GM21381 (cell line): ENCODE data around the gene CPB2.

Experiments
- ATAC-seq: cut with Tn5 transposase; IDR thresholded peaks from one replicate; pipeline ENCODE4 v1.9.1; 2021; ENCODE audit warnings: mild to moderate bottlenecking, moderate library complexity; ENCODE audit not compliant: unreplicated experiment

The CPB2 gene

GRCh38 chr13:46104868-46105267 is at the start of gene CPB2:
Gene CPB2 (minus strand): TSS chr13:46105033. CDS start chr13:46105009, 24 bp downstream.
- ATAC-seq: no peak

GRCh38 chr13:46154136-46154801 is 49.4 kb upstream of the CPB2 start:
- no peak for ATAC-seq

DNA sequence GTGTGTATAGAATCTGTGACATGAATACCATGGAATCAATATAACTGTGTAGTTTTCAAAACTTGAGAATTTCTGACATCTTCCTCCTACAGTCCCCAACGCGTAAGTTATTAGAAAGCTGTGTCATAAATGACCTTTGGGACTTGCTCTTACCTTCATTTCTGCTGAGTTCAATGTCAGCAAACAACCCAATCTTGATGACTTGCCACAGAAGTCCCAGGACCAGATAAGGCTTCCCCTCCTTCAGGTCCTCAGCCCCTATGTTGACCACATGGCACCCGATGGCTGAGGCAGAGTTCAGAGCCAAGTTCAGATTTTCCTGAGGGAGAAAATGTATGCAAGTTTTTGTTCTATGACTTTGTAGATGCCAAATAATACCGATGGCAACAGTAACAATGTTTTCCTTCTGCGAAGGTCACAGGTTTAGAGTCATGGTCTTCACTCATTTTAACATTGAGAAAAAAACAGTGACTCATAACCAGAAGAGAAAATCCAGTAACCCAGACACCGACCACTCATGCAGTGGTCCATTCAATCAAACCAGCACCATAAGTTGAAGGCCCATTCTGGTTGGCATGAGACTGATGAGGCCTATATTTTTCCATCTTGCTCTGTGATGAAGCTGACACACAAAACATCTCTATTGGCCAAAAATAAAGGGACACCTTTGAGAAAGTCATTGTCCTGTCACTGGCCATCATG is 47.9 kb upstream of the CPB2 start:
- no peak for ATAC-seq

DNA sequence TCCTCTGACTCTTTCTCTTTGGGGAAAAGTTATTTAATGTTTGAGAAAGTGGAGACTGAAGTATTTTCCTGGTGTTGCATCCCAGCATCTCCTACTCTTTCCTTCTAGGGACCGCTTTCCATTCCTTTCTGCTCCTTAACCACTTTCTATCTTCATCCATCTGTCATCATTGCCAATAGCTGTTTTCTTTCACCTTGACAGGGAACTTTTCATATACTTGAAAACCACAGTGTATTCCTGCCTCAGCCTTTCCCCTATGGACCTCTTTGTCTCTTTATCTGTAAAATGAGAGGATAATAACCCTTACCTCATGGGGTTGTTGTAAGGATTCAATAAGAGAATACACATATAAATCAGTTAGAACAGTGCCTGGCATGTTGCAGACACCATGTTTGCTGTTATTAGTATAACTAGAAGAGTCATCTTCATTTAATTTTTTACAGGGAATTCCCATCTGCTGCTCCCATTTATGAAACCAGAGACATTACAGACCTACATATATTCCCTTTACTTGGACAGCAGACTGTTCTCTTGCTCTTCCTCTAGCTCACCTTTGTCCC is 45.4 kb upstream of the CPB2 start:
- ATAC-seq: no peak

DNA sequence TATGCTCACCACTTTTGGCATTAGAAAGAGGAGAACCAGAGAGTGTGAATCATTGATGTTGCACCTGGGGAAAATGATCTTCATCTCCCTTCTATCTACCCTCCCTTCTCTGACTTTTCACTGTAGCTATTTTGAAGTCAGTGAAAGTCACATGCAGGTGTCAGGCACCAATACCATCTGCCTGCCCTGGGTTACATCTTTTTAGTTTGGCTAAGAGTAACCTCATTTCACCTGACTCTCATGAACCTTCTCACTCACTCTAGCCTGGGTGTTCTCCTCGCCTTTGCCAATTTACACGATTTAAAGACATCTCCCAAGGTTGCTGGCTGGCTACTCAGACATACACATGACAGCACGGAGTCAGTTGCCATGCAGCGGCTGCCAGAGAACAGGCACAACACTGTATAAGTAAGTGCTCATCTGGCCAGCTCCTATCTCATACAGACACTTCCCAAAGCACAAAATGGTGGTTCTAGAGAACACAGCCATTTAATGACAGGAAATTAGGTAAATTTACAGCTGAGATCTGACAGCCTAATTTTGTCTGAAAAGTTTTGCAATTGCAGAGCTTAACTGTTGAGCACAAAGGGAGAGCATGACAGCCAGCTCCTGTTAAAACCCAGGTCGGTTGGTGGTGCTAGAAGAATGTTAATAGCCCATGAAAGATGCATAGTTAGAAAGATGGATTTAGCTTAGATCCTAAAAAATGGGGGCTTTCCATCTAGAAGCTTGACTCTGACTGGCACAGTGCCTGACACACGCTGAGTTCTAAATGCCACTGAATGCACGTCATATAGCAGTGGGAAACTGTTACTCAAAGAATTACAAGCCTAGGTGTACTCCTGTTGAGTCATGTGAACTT is 44.7 kb upstream of the CPB2 start:
- ATAC-seq: no peak

DNA sequence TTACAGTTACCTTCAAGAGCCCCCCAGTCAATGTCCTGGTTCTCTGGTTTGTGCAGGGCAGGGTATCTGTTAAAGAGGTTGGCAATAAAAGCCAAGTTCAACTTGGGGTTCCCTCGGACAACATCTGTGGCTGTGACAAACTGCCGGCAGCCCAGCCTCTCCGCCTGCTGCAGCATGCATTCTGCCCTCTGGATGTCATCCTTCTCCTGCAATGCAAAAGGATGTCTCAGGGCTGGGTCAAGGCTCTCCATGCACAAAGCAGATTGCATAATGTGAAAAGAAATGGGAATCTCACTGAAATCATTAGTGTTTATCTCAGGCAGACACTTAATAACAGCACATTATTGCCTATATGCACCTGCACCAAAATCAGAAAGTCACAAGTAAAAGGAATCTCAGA is 42.1 kb upstream of the CPB2 start:
- ATAC-seq: no peak

DNA sequence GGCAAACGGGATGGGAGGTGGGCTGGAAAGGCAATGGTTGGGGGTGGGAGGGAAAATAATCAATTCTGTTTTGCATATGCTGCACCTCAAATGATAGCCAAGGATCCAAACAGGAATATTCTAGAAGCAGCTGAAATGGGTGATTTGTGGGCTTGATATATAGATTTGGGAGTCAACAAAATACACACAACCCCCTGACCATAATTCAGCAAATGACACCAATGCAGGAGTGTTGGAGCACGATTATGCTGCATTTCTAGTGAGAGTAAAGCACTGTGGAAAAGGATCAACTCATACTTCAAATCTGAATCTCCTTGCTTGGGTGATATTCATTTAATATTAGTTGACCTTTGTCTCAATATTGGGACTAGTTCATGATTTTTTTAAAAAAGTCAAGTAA is 41.1 kb upstream of the CPB2 start:
- ATAC-seq: no peak

DNA sequence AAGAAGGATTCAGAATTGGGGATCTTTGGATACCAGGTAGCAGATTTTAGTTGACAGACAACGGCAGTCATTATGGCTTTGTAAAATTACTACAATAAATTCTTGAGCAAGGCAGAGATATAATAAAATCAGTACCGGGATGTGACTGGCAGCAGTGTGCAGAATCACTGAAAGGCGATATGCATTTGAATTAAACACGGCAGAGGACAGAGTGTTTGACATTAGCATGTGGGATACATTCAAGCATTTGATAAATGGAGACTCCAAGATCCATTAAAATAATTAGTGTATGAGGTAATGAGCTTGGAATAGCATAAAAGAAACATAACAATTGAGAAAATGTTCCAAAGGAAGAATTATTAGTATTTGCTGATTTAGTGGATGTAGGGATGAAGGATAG is 40.3 kb upstream of the CPB2 start:
- ATAC-seq: no peak

DNA sequence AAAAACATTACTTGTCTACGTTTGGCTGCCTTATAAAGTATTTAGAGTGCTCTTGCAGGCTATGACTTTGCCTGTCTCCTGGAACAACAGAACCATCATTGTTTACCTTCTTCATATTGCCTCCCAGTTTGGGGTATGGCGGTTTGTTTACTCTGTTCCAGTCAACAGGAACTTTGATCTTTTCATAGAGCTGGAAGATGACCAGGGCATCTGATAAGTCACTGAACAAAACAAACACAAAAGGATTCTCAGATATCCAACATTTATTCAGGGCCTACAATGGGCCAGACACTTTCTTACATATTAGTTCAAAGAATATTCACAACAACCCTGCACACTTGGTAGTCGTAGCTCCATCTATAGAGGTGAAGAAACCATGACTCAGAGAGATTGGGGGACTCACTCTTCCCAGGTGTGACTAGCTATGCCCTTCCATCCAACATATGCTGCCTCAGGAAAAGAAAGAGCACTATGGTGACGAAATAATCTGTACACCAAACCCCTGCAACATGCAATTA is 38.4 kb upstream of the CPB2 start:
- no peak for ATAC-seq

- ATAC-seq: no peak
Observed at GRCh38 chr13:46142776-46143175, 37.9 kb upstream of the CPB2 start.

DNA sequence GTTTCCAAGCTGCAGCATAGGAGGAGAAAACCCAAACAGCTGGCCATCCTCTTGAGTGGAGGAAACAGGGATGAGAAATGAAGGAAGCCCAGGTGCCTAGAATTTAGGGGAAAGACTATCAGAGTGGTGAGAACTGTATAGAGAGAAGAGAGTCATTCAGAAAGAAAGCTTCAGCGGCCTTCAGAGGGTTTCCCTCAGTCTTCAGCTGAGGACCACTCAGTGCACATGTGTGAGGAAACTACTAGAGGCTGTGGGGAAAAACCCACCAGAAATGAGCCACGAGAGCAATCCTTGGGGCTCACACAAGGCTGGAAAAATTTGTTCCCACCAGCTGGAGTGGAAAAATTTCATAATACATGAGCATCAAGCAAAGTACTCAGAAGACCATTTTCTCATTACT is 35.2 kb upstream of the CPB2 start:
- no peak for ATAC-seq

DNA sequence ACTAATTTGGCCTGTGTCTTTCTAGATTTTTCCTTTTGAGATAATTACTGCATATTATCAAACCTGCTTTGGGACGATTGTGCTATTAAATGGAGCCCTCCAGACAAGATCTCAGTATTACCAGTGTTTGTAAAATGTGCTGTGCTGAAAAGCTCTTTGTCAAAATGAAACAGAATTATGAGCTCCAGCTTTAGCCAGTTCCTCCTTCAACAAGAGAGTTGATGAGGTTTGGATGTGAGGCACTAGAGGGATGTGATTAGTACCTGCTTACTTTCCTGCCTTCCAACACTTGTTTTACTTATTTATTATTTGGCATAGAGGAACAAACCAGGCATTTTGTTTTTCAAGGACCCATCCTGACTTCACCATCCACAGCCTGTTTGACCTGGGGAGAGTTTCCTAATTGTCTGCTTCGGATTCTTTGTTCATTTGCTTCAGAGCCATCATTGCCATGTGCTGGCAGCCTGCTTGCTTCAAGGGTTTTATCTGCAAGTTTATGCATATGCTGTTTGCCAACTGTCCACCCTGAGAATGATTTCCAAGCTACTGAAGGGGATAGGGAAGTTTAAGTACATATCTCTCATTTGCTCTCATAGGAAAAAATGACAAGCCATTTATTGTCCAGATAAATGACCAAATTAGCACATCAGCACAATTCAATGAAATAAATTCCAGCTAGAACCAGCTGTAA is 32.9 kb upstream of the CPB2 start:
- ATAC-seq: no peak

GRCh38 chr13:46136688-46137087 is 31.9 kb upstream of the CPB2 start:
- no peak for ATAC-seq

GRCh38 chr13:46134961-46135522 is 30.2 kb upstream of the CPB2 start:
- no peak for ATAC-seq

- ATAC-seq: no peak
Observed at GRCh38 chr13:46134494-46134893, 29.7 kb upstream of the CPB2 start.

- ATAC-seq: no peak
Observed at GRCh38 chr13:46132109-46132508, 27.3 kb upstream of the CPB2 start.

DNA sequence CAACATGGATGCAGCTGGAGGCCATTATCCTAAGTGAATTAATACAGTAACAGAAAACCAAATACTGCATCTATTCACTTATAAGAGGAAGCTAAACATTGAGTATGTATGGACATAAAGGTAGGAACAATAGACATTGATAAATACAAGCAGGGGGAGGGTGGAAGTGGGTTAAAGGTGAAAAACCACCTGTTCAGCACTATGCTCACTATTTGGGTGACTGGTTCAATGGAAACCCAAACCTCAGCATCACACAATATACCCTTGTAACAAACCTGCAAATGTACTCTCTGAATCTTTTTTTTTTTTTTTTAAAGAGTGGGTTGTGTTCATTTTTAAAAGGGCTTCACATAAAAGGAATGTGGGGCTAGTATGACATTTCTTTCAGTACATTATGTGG is 26.9 kb upstream of the CPB2 start:
- ATAC-seq: no peak

DNA sequence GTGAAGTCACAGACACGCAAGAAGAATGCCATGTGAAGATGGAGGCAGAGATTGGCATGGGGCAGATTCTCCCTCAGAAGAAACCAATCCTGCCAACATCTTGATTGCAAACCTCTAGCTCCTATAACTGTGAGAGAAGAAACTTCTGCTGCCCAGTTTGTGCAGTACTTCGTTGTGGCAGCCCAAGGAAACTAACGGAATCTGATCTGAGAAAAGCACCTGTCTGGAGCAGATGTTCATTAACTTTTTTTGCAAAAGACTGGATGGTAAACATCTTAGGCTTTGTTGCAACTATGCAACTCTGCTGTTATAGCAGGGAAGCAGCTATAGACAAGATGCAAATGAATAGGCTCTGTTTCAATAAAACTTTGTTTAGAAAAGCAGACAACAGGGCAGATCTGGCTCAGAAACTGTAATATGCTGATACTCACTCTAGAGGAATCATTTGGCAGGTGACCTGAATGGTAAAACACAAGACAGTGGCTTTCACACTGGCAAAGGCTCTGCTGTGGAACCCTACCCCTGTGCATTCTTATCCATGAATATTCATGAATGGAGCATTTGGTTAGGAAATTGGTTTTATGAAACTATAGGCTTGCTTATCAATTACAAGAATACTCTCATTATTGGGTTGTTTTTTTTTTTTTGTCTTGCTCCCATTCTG is 25.3 kb upstream of the CPB2 start:
- no peak for ATAC-seq

DNA sequence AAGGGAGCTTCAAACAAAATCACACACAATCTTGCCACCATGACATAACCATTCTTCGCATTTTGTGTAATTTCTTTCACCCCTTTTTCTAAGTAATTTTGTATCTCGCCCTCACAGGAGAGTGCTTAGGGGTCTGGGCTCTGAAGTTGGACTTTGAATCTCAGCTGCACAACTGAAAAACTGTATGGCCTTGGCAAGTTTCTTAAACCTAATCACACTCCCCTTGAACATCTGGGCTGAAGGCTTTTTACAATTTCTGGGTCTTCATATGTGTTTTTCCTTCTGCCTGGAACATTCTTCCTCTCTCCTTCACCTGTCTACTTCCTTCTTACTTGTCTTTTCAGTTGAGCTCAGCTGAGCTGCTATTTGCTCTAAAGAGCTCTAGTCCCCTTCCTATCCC is 24.3 kb upstream of the CPB2 start:
- no peak for ATAC-seq
